Hepatocyte (in vitro differentiated cells): ENCODE results near the gene SYNDIG1L. TPM values are rescaled to one million over a fixed set of nuclear protein-coding genes. Genes with fewer than 3 reads are reported as not detected.
"Not testable (repeated sequence)": the region's sequence is repeated elsewhere in the genome, so short reads cannot be mapped to it uniquely, and the experiment has no call there.

Source experiments
- DNase-seq: peaks from one replicate; pipeline ENCODE4 v3.0.0-alpha.2; 2016; ENCODE audit warnings: low spot score
- H2AFZ ChIP-seq: fragments of 200-600 bp; sonication (generic); 2 replicates; pipeline ENCODE4 v1.6.0; 2016; ENCODE audit warnings: antibody characterized with exemption, mild to moderate bottlenecking
- H3K27ac ChIP-seq: fragments of 200-600 bp; sonication (generic); 2 replicates; pipeline ENCODE4 v1.5.1; 2016; ENCODE audit warnings: mild to moderate bottlenecking
- H3K27me3 ChIP-seq: fragments of 200-600 bp; sonication (generic); 2 replicates; pipeline ENCODE4 v1.6.1; 2016
- H3K36me3 ChIP-seq: fragments of 200-600 bp; sonication (generic); replicated peaks from 2 replicates; pipeline ENCODE4 v1.5.1; 2016; ENCODE audit warnings: low read depth; ENCODE audit not compliant: insufficient read depth
- H3K4me1 ChIP-seq: fragments of 200-600 bp; sonication (generic); 2 replicates; pipeline ENCODE4 v1.5.1; 2016; ENCODE audit warnings: mild to moderate bottlenecking, moderate library complexity; ENCODE audit not compliant: insufficient read depth
- H3K4me2 ChIP-seq: fragments of 200-600 bp; sonication (generic); 2 replicates; pipeline ENCODE4 v1.6.0; 2016
- H3K4me3 ChIP-seq: fragments of 200-600 bp; sonication (generic); 2 replicates; pipeline ENCODE4 v1.5.1; 2016; ENCODE audit warnings: mild to moderate bottlenecking
- H3K79me2 ChIP-seq: fragments of 200-600 bp; sonication (generic); 2 replicates; pipeline ENCODE4 v1.6.0; 2017; ENCODE audit warnings: mild to moderate bottlenecking
- H3K9me2 ChIP-seq: fragments of 200-600 bp; sonication (generic); replicated peaks from 2 replicates; pipeline ENCODE4 v1.6.0; 2017; ENCODE audit warnings: mild to moderate bottlenecking; ENCODE audit not compliant: insufficient read depth
- H3K9me3 ChIP-seq: fragments of 200-600 bp; sonication (generic); 2 replicates; pipeline ENCODE4 v1.5.1; 2016; ENCODE audit warnings: low read depth, mild to moderate bottlenecking
- H4K20me1 ChIP-seq: fragments of 200-600 bp; sonication (generic); 2 replicates; pipeline ENCODE4 v1.6.0; 2016; ENCODE audit warnings: mild to moderate bottlenecking; ENCODE audit not compliant: insufficient read depth, poor library complexity, severe bottlenecking
- EZH2 ChIP-seq: fragments of 200-600 bp; sonication (generic); IDR thresholded peaks from 2 replicates; pipeline ENCODE4 v1.6.1; 2016; ENCODE audit warnings: antibody characterized with exemption, mild to moderate bottlenecking, borderline replicate concordance
- EZH2phosphoT487 ChIP-seq: fragments of 200-600 bp; sonication (generic); IDR thresholded peaks from one replicate; pipeline ENCODE4 v1.6.1; 2018; ENCODE audit warnings: antibody characterized with exemption, mild to moderate bottlenecking, low read depth, moderate library complexity; ENCODE audit not compliant: unreplicated experiment, severe bottlenecking
- WGBS: methylation state at CpG from one replicate; pipeline ENCODE4 v1.1.6; 2016; ENCODE audit warnings: low lambda C conversion rate; ENCODE audit errors: missing lambda C conversion rate; 5-methylcytosine and 5-hydroxymethylcytosine counted together
- polyA plus RNA-seq: library from polyadenylated mRNA; unstranded; fragments of >200 nt; fragmentation: Nextera tagmentation; extraction: Ambion mirVana; gene quantifications from 2 replicates; pipeline ENCODE4 v1.2.1, GENCODE V29; 2016
- total RNA-seq: library from RNA; depleted of rRNA; stranded (reverse); fragments of >200 nt; gene quantifications from 2 replicates; pipeline ENCODE4 v1.2.3, GENCODE V29; 2014
- TF ChIP-seq, protein P1 (sequence below): fragments of 200-600 bp; sonication (generic); IDR thresholded peaks from 2 replicates; pipeline ENCODE4 v1.5.1; 2016; ENCODE audit warnings: antibody characterized with exemption, mild to moderate bottlenecking; ENCODE audit not compliant: poor library complexity

Gene SYNDIG1L
- total and polyA plus RNA-seq, 2 experiments from 2014 or later = not detected

DNA sequence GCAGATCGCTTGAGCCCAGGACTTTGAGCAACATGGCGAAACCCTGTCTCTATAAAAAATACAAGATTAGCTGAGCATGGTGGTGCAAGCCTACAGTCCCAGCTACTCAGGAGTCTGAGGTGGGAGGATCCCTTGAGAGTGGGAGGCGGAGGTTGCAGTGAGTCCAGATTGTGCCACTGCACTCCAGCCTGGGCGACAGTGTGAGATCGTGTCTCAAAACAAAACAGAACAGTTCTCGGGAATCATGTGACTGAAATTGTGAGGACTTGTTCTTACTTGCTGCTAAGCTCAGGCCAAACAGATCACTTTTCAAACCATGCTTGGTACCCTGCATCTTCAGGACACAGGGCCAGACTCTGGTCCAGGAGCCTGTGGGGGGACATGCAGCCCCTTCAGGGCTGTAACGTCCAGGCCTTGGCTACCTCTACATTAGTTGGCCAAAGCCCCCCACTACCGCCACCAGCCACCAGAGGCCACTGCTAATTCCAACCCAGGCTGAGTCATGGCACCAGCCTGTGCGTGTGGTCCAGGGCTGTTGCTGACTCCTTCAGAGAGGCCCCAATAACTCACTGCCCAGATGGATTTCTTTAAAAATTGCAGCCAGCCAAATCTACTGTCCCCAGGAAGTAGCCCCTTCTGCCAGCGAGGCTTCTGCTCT lies 33.4 kb upstream of the SYNDIG1L start:
- H3K4me2 ChIP-seq = no peak overlapping the region
- H3K79me2 ChIP-seq = no peaks in the 10 kb centered on the region
- no peaks in the 10 kb centered on the region for H3K4me1 ChIP-seq
- H3K4me3 ChIP-seq = no peak overlapping the region
- H4K20me1 ChIP-seq = no peaks in the 10 kb centered on the region
- TF ChIP-seq EZH2 = no peak
- TF ChIP-seq, protein P1, sequence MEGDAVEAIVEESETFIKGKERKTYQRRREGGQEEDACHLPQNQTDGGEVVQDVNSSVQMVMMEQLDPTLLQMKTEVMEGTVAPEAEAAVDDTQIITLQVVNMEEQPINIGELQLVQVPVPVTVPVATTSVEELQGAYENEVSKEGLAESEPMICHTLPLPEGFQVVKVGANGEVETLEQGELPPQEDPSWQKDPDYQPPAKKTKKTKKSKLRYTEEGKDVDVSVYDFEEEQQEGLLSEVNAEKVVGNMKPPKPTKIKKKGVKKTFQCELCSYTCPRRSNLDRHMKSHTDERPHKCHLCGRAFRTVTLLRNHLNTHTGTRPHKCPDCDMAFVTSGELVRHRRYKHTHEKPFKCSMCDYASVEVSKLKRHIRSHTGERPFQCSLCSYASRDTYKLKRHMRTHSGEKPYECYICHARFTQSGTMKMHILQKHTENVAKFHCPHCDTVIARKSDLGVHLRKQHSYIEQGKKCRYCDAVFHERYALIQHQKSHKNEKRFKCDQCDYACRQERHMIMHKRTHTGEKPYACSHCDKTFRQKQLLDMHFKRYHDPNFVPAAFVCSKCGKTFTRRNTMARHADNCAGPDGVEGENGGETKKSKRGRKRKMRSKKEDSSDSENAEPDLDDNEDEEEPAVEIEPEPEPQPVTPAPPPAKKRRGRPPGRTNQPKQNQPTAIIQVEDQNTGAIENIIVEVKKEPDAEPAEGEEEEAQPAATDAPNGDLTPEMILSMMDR = peak; percentile 34
- no peak for TF ChIP-seq EZH2phosphoT487
- DNase-seq = peak; percentile 47
- no peak overlapping the region for H2AFZ ChIP-seq
- no peaks in the 10 kb centered on the region for H3K27me3 ChIP-seq
- no peaks in the 10 kb centered on the region for H3K36me3 ChIP-seq
- no peaks in the 10 kb centered on the region for H3K9me2 ChIP-seq
- WGBS = 62% methylated on average over 10 of the region's 10 CpGs
- no peaks in the 10 kb centered on the region for H3K9me3 ChIP-seq
- H3K27ac ChIP-seq = no peak overlapping the region

DNA sequence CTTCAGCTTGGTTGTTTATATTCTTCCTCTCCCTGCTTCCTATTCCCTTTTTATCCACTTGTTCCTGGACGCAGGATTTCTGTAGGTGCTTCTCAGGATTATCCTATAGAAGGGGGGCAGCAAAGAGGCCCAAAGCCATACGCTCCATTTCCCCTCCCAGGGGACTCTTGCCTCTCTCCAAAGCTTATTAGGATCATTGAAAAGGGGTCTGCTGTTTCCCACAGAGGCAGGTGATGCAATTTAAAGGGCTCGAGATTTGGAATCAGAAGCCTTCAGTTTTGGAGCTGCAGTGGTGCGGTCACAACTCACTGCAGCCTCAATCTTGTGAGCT lies 31.5 kb upstream of the SYNDIG1L start:
- H4K20me1 ChIP-seq = no peaks in the 10 kb centered on the region
- no peak overlapping the region for H2AFZ ChIP-seq
- H3K27me3 ChIP-seq = no peaks in the 10 kb centered on the region
- WGBS = 82% methylated on average over 4 of the region's 4 CpGs
- no peak for TF ChIP-seq EZH2phosphoT487
- no peak for TF ChIP-seq EZH2
- TF ChIP-seq, protein P1 = no peak
- no peaks in the 10 kb centered on the region for H3K36me3 ChIP-seq
- H3K9me2 ChIP-seq = no peaks in the 10 kb centered on the region
- H3K9me3 ChIP-seq = no peaks in the 10 kb centered on the region
- no peak overlapping the region for H3K4me2 ChIP-seq
- no peak overlapping the region for H3K27ac ChIP-seq
- no peaks in the 10 kb centered on the region for H3K4me1 ChIP-seq
- no peaks in the 10 kb centered on the region for H3K79me2 ChIP-seq
- H3K4me3 ChIP-seq = no peak overlapping the region
- no peak for DNase-seq

DNA sequence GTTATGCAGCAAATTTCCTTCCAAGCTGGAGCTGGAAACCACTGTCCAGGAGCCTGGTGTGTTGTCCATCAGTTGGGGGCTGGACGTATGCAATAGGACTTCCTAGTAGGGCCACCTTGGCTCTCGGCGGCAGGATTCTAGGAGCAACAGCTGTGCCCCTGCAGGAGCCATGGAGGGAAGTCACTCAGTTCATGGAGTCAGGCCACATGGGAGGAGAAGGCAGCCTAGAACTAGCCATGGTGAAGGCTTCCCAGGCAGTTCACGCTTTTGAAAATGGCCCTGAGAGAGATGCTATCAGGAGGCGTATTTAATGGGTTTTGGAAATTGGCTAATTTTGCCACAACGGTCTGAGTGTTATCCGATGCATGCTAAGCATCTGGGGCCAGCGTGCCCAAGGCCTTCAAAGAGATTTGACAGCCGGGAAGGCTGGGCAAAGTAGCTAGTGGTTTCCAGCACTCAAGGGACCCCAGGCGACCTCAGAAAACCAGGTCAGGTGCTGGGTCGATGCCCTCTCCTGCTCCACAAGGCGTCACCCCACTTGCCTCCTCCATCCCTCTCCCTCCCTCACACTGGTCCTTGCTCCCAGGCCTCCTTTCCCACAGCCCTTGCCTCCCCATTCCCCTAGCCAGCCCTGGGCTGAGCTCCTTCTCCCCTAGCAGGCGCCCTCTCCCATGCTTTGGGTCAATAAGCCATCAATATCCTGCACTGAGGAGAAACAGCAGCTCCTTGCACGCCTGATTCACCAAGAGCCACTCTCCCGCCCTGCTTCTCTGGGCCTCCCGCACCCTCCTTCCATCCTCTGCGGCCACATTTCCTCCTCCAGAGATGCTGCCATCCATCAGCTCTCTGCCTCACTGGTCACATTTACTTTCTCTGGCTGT lies 30.9 kb upstream of the SYNDIG1L start:
- H3K4me1 ChIP-seq = no peaks in the 10 kb centered on the region
- TF ChIP-seq EZH2phosphoT487 (no peak), EZH2 (no peak)
- TF ChIP-seq, protein P1 = no peak
- 84% methylated on average over 16 of the region's 17 CpGs for WGBS

DNA sequence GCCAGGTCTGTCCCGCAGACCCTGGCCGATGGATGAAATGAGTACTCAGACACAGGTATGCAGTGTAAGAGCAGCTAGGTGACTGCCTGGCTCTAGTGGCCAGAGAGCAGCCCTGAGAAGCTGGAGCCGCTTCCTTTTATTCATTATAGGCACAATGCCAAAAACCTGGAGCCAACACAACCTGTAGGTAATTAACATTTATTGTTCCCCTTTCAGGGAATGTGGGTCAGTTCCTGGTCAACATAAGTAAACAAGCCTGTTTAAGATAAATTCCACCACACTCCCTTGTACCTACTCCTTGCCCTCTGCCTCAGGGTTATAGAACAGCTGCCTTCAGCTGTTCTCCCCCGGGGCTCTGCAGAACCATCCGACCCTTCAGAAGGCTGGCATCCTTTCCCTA lies 28.4 kb upstream of the SYNDIG1L start:
- not testable (repeated sequence) for DNase-seq, H2AFZ ChIP-seq, H3K4me1 ChIP-seq, H3K4me3 ChIP-seq, H4K20me1 ChIP-seq, H3K27ac ChIP-seq, H3K4me2 ChIP-seq, H3K79me2 ChIP-seq, H3K9me2 ChIP-seq, H3K9me3 ChIP-seq, H3K27me3 ChIP-seq, H3K36me3 ChIP-seq
- WGBS = 82% methylated on average over 5 of the region's 5 CpGs

More for the DNA sequence above, 30.9 kb upstream of the SYNDIG1L start:
- Histone ChIP-seq H3K9me3 (no peaks in the 10 kb centered on the region), H4K20me1 (no peaks in the 10 kb centered on the region), H3K4me3 (no peak overlapping the region), H2AFZ (no peak overlapping the region), H3K9me2 (no peaks in the 10 kb centered on the region), H3K4me2 (no peak overlapping the region), H3K27ac (no peak overlapping the region), H3K36me3 (no peaks in the 10 kb centered on the region), H3K27me3 (no peaks in the 10 kb centered on the region), H3K79me2 (no peaks in the 10 kb centered on the region)
- no peak for DNase-seq
